ENCODE data around the gene DUSP21.
A peak's percentile ranks its signal among the peaks of the same experiment; 100 is the strongest.

Gene DUSP21

GRCh38 chrX:44891642-44892041, 47.8 kb downstream of the DUSP21 start:
- peak overlapping the region; percentile 29 for H3K27ac ChIP-seq (ENCODE audit: poor library complexity, severe bottlenecking)

More at GRCh38 chrX:44891642-44892041, 47.8 kb downstream of the DUSP21 start:
- DNase-seq (ENCODE audit: low spot score) (no peak), ATAC-seq (ENCODE audit: low read depth) (no peak)
- Histone ChIP-seq H3K9me3 (ENCODE audit: severe bottlenecking) (no peaks in the 10 kb centered on the region), H3K4me1 (ENCODE audit: insufficient read depth, poor library complexity, severe bottlenecking) (peaks cover 3% of the 10 kb centered on the region), H3K36me3 (ENCODE audit: low read depth) (no peaks in the 10 kb centered on the region), H3K4me3 (ENCODE audit: severe bottlenecking) (no peak overlapping the region), H3K27me3 (ENCODE audit: insufficient read depth, poor library complexity, severe bottlenecking) (no peaks in the 10 kb centered on the region)
- no peak for TF ChIP-seq CTCF (IDR thresholded peaks at IDR 0.05; ENCODE audit: poor library complexity, severe bottlenecking)
